ENCODE data around the gene C5orf15.

GRCh38 chr5:133943475-133943817 lies 25.0 kb downstream of the C5orf15 start:
- no peak for TF ChIP-seq EZH2phosphoT487 (IDR thresholded peaks at IDR 0.05)
- no peak for TF ChIP-seq EZH2 (IDR thresholded peaks at IDR 0.05)
